ENCODE data around the gene TET3.

TET3 gene

DNA sequence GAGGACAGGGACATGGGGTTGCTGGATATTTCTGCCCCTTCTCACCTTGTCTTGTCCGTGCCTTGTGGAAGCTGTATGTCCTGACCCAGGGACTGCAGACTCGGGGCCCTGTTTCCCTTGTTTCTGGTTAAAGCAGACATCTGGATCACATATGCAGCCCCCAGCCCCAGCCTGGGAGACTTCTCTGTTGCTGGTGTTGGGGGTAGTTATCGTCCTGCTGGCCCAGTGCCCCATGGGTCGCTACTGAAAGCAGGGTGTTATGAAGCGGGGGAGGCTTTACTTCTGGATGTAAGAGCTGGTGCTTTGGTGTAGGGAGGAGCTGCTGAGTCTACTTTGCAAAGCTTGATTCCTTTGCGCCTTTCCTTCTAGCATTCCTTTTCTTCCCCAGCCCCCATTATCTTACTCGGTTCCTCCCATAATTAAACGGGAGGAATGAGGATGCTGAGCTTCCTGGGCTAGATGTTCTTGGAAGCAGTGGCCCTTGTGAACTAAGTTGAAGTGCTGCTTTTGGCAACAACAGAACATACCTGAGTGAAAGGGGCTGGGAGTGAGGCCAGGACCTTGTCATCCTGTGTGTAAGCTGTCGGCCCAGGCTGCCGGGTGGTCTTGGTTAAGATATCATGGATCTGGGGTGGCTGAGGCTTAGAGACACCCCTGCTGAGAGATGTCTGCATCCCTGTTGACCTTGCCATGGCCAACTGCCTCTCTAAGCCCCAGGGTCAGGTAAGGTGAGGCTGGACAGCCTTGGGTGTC is 3.4 kb downstream of the TET3 start:
- no peak for DNase-seq

DNA sequence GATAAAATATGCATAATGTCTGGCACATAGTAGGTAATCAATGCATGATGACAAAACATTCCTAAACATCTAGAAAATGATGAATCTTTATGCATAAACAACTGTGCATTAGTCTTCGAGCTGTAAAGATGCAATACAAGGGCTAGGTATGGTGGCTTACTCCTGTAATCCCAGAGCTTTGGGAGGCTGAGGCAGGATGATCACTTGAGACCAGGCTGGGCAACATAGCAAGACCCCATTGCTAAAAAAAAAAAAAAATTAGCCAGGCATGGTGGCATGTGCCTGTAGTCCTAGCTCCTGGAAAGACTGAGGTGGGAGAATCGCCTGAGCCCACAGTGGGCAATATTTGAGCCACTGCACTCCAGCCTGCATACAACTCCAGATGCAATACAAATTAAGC is 5.3 kb downstream of the TET3 start:
- no peak for DNase-seq

DNA sequence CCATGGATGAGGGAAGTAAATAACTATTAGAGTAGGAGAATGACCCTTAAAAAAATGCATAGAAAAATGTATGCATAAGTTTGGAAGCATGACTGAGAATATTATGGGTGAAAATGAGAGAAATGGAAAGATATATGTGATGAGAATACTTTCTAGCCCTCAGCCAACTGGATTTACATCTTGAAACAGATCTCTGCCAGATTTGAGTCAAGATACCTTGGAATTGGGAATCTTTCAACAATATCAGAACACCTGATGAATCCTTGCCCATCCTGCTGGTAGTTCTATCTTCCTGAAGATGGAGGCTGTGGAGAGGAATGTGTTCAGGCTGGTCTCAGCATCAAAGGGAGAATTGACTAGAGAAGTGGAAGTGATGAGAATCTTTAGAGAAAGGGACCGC is 5.8 kb downstream of the TET3 start:
- DNase-seq = no peak

DNA sequence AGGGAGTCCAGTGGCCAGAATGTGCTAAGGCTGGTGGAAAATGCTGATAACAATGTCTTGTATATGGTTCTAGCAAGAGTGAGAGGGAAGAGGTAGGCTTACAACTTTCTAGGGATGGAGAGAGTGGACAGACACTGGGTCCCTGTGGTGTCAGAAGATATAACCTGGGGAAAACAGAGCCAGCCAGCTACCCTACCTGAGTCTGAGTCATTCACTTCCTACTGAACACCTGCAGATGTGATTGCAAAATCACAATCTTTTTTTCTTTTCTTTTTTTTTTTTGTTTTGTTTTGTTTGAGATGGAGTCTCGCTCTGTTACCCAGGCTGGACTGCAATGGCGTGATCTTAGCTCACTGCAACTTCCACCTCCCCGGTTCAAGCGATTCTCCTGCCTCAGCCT is 7.3 kb downstream of the TET3 start:
- DNase-seq = no peak

DNA sequence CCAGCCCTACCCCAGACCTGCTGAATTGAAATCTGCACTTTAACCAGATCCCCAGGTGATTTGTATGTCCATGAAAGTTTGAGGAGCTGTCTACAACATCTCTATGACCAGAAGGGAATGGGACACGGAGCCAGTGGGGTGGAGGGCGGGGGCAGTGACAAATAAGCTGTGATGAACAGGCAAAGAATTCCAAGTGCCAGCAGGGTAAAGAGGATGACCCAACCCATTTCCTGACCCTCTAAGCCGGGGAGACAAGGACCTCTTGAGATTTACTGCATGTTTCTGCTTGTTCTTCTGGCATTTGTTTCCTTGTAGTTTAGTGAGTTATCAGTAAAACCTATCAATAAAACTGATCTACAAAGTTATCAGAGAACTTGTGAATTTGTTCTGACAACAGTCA is 8.7 kb downstream of the TET3 start:
- DNase-seq = no peak

DNA sequence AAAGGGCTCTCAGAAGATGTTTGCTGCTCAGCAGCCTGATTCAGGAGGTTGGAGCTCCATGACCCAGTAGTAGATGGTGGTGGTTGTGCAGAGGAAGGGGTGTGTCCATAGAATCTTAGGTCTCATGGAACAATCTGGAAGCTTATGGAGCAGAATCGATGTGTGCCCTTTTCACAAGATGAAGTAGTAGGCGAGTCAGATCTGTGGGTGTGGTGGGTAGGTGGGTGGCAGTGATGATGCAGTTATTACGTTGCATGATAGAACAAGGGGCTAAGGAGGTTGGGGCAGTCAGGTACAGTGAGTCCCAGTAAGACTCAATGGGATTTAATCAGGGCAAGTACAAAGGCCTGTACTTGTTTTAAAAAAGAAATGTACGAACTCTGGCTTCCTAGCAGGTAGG is 9.1 kb downstream of the TET3 start:
- DNase-seq = no peak

DNA sequence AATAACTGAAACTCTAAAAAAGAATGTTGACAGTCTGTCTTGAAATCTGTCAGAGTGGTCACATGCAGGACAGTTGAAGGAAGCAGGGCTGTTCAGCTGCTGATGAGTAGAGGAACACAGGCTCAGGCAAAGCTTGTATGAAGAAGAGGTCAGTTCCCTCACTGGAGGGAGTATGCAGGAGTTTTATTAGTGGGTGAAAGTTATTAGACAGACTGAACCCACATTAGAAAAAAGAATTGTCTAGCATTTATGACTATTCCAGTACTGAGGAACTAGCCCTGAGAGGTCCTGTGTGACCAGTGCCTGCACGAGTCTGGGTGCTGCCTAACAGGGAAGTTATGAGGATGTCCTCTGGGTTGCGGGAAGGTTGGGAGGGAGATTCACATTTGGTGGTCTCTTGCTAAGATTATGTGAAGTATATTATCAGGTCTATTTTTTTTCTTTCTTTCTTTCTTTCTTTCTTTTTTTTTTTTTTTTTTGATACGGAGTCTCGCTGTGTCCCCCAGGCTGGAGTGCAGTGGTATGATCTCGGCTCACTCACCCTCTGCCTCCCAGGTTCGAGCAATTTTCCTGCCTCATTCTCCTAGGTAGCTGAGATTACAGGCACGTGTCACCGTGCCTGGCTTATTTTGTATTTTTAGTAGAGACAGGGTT is 9.6 kb downstream of the TET3 start:
- DNase-seq = no peak

DNA sequence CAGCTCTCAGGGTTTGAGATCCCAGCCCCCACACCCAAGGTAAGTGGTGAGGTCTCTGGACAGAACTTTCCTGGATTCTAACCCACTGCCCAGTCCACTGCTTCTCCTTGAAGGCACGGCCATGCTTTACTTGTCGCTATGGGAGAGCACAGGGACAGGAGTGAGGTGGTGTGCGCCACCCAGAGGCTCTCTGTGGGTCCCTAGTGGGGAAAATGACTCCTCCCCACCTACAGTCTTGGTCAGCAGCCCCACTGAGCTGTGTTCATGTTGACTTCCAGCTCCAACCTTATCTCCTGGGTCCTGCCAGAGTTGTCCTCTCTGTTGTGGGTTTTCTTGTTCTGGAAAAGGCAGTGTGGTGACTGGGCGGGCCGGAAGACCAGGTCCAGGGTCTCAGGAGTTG is 11.1 kb downstream of the TET3 start:
- no peak for DNase-seq

DNA sequence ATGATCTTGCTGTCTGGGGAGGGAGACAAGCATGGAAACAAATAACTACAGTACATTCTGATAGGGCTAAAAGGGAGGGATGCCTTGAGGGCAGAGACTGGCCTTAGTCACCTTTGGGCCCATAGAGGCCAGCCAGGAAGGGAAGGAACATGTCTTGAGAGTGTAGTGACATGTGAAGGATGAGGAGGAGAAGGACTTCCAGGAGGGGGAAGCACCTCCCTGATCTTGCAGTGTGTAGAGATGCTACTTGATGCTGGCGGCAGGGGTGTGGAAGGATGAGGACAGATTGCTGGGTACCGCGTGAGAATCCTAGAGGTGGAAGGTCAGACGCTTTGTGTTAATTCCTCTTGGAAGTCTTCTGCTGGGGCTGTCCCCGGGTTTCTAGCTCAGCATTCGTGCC is 13.1 kb downstream of the TET3 start:
- no peak for DNase-seq

DNA sequence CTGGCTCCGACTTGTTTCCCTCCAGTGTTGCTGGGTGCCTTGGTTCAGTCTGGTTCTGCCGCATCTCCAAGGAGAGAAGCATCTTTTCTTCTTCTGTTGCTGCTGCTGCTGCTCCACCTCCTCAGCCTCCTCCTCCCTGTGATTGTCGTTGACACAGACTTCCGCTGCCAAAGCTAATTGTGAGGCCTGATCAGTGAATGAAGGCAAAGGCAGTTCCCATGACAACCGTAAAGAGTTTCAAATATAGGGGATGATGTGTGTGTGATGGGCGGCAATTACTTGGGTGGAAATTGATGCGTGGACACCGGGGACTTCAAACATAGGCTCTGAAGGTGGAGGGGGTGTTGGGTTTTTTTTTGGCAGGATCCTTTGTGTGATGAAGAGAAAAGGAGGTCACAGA is 13.7 kb downstream of the TET3 start:
- no peak for DNase-seq

DNA sequence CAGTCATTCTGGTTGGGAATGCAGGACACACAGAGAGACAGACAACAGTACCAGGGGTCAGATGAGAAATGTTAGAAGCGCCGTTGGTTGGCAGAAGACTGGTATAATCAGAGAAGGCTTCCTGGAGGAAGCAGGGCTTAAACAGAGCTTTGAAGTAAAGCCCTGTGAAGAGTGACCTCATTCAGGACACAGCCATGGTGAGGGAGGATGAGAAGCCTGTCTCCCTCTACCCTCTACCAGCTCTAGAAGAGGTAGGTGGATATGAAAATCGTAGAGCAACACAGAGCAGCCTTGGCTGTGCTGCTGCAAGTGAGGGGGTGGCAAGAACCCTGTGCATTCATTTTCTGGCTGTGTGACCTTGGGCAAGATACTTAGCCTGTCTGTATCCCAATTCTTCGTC is 14.2 kb downstream of the TET3 start:
- DNase-seq = no peak

DNA sequence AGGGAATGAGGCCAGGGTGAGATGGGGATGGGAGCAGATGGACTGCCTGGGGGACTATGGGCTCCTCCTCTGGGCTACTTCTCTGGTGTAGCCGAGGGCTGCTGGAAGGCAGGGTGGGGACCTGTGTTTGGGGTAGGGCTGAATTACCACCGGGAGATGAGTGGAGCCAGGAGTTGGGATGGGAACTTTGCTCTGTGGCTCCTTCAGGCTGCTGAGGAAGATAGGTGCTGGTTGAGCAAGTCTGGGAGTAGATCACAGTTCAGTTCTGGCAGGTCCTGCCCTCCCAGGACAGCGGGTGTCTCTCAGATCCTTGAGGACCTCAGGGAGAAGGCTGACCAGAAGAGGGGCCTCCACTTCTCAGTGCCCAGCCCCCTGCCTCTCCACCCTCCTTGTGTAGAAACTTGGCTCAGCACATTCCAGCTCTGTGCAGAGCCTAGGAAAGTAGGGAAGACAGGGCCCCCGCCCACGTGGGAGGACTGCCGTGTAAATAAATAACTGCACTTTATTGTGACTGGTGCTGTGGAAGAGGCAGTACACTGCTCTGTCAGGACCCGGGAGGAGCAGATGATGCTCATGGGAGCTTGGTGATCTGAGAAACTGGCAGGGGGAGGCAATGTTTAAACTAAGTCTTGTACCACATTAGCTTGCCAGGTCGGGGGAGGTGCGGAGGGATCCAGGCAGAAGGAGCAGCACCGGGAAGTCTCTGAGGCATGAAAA is 15.3 kb downstream of the TET3 start:
- DNase-seq = no peak

DNA sequence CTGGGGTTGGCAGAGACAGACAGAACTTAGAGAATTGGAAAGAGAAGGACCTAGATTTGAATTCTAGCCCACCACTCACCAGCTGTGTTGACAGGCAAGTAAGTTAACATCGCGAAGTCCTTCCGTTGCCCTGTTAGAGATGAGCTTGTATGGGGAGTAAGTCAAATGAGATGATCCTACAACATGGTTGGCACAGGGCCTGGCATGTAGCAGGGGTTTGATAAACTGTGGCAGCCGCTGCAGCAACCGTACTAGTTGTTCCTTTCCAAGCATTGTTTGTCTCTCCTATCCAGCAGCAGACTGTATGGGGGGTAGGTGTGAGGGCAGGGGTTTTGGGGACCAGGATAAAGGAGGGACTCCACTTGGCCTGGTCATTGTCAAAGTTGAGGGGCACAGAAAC is 16.0 kb downstream of the TET3 start:
- no peak for DNase-seq

DNA sequence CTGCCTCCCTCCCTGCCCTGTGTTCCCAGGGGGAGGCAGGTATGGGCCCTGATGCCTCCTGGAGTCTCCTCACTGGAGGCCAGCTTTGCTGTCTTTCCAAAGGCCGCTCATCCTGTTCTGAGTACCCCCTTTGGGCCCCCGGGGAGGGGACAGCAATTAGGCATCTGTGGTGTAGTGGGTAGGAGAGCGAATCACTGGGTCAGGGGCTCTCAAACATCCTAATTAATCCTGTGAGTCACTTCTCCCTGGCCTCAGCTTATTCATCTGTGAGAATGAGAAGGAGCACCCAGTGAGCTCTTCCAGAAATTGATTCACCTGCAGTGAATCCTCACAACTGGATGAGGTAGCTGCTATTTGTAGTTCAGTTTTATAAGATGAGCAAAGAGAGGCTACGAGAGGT is 16.4 kb downstream of the TET3 start:
- DNase-seq = no peak

DNA sequence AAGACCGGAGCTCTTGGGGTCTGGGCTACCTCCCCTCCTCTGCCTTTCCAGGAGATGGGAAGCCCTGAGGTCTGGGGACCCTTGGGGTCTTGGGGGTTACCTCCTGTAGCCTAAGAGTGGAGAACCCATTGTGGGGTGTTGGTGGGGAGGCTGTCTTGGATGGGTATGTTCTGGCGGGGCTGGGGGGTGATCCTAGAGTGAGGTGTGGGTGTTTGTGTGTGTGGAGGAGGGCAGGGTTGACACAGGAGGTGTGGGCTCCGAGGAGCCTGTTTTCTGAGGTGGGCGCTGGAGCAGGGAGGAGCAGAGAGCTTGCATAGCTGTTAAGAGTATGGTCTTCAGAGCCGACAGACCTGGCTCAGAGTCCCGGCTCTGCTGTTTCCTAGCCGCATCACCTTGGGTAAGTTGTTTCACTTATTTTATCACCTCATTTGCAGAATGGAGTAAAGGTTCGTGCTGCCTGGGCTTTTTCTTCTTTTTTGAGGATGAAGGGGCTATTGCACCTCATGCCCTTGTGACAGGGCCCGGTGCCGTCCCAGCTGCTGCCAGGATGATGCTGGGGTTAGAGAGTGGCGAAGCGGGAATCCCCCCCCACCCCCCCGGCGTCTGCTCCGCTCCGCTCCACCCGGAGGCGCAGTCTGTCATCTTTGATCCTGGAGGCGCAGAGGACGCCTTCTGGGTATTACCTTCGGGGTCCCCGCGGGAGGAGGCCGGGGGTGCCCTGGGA is 17.2 kb downstream of the TET3 start:
- DNase-seq = no peak

DNA sequence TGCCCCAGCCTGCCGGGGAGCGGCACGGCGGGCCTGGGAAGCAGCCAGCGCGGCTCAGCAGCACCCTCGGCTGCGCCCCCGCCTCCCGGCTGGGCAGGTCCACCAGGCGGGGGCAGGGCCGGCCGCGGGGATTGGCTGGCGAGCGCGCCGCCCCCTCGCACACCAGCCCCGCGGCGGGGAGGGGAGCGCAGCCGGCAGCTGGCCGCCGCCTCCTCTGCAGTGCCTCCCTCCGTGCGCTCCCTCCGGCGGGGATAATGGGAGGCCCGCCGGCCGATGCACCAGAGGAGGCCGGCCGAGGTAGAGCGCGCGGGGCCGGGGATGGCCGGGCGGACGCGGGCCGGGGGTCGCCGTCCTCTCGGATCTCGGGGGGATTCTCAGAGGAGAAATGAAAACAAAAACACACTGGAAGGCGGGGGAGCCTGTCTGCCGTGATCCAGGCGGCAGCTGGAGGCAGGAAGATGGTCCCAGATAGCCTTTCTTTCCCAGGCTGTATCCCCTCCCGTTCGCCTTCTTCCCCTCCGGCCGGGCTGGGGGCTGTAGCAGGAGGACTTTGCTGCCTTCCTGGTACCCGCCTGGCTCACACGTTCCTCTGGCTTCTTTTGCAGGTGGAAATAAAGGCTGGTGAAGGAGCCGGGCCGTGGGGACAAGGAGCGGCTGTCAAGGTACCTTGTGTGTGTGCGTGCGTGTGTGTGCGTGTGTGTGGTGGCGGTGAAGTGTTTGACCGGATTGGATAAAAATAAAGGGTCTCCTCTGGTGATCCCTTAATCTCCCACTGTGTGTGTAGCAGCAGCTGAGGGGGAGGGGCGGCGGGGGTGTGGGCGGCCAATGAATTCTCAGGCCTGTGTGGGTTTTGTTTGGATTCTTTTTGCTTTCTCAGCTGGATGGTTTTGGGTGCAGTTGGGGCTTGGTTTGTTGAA is 18.1 kb downstream of the TET3 start:
- DNase-seq = no peak

DNA sequence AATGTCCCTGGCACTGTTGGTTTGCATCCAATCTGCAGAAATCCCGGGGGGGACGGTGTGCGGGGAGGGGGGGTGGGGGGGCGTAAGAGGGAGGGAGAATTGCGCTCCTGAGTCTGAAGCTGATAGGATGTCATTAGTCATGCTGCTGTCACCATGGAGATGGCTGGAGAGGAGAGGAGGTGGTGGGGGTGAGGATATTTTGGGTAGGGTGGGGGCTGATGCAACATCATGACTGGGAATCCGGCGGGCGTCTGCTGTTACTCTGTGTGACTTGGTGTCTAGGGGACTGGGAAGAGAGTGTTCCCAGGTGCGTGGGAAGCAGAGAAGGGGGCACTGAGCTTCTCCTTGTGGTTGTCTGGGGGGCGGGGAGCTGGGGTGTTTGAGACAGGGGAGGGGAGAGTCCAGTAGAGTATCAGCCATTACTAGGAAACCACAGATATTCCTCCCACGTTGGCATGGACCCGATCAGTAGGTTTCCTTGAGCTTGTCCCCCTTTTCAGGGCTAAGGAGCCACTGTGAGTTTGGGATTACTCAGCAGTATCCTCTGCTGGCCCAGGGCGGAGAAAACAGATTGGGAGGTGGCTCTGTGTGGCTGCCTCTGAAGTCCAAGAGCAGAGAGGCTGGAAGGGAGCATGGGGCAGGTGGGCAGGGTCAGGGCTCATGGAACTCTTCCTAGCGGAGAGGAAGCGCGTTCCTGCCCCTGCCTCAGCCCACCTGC is 18.9 kb downstream of the TET3 start:
- no peak for DNase-seq

DNA sequence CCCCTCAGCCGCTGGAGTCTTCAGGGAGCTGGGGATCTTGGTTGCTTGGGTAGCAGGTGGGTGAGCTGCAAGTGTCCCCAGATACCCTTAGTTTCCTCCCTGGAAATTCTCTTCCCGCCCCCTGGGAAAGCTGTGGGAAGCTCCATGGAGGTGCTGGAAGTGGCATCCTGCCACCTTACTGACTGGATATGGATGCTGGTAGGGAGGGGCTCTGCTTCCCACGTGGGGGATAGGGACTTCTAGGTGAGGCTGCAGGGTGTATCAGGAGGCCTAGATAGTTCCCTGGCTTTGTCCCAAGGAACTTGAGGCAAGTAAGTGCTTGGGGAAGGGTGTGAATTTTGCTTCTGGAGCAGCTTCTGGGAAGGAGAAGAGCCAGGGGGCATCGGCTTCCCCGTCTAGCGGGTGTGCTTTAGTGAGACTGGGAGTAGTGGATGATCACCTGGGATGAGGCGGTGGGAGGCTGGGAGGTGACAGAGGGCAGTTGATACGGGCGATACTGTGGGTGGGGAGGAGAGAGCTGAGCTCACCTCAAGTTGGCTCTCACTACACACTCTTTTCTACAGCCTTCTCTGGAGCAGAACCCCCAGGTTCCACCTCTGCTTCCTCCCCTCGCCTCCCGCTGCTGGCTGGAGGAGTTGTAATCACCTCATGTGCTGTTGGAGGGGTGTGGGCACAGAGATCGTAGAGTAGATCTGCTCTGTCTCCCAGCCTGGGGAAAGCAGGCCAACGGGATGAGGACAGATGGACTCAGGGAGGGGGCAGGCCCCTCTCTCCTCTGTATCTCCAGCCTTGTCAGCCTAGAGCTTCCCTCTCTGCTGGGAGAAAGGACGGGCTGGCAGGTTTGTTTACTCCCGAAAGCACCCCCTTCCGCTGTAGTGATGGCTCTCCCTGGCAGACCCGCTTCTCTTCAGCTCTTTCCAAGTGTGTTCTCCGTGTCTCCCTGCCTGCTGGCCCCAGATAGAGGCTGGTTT is 19.8 kb downstream of the TET3 start:
- DNase-seq = no peak

DNA sequence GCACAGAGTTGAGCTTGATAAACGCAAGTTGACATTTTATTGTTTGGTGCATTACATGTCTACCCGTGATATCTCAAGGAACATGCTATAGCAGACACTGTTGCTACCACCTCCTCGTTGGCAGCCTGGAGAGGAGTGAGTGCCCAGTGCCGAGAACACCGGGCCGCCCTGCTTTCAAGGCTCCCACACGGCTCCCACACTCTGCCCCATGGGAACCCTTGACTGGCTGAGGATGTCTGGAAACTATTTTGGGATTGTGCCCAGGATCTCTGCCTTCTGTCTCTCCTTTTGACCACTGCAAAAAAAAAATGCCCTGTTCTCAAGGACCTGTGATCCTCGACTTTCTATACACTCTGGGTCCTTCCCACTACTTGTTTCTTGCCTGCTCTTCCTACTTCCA is 21.1 kb downstream of the TET3 start:
- DNase-seq = no peak

DNA sequence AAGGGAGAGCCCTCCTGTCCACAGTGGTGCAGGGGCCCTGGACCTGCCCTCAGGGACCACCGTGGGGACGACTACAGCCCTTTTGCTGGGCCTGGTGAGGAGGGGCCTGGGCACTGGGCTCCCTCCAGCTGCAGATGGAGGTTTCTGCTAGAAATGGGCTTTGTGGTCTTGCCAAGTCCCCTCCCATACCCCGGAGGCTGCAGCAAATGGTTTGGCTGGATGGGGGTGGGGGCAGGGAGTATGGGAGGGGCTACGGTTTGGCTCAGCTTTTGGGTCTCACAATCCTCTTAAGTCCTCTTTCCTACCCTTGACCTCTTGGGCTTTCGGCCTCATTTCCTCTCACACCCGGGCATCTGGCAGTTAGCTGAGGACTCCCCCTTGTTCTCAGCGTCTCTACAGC is 21.7 kb downstream of the TET3 start:
- no peak for DNase-seq

DNA sequence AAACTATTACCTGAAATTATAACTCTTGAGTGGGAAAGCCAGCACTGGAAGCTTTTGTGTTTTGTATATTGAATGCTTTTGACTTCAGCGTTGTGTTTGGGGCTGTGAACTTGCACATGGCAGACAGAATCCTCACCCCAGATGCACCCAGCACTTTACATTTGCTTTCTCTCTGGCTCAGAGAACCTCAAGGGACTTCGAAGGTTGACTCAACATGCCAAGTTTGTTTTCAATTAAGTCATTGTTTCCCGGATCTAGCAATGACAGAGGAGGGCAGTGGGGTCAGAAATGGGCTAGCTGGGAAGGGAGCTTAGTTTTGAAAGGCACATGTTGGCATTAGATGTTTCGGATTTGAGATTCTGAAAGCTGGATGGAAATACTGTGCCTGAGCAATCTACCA is 22.4 kb downstream of the TET3 start:
- DNase-seq = no peak
